Immature natural killer cell (primary cell): ENCODE results near the gene GNPTAB. TPM values are rescaled to one million over a fixed set of nuclear protein-coding genes. Genes with fewer than 3 reads are reported as not detected.

Source experiments
- DNase-seq, 3 donors: peaks; one replicate each; pipeline ENCODE4 v3.0.0; 2022; ENCODE audit warnings: mixed read lengths in 1 of 3
- H3K27ac Mint-ChIP-seq, 6 donors: one replicate each; pipeline ENCODE4 v1.8.0; 2020; ENCODE audit warnings: mixed read lengths in 6 of 6, mild to moderate bottlenecking in 5 of 6, inconsistent platforms in 4 of 6, moderate library complexity in 3 of 6
- H3K27me3 Mint-ChIP-seq, 3 donors: one replicate each; pipeline ENCODE4 v1.8.0; 2020 to 2021; ENCODE audit warnings: low read depth in 3 of 3, mild to moderate bottlenecking in 3 of 3, mixed read lengths in 3 of 3, moderate library complexity in 3 of 3, inconsistent platforms in 1 of 3
- H3K36me3 Mint-ChIP-seq, 3 donors: one replicate each; pipeline ENCODE4 v1.8.0; 2020; ENCODE audit warnings: mixed read lengths in 3 of 3, inconsistent platforms in 2 of 3, mild to moderate bottlenecking in 2 of 3
- H3K4me1 Mint-ChIP-seq, 2 donors: one replicate each; pipeline ENCODE4 v1.8.0; 2020; ENCODE audit warnings: inconsistent platforms in 2 of 2, mild to moderate bottlenecking in 2 of 2, mixed read lengths in 2 of 2, moderate library complexity in 1 of 2
- H3K4me3 Mint-ChIP-seq, 5 donors: one replicate each; pipeline ENCODE4 v1.8.0; 2020; ENCODE audit warnings: mild to moderate bottlenecking in 5 of 5, mixed read lengths in 5 of 5, inconsistent platforms in 3 of 5, moderate library complexity in 3 of 5
- H3K9me3 Mint-ChIP-seq, 6 donors: one replicate each; pipeline ENCODE4 v1.8.0; 2020; ENCODE audit warnings: mild to moderate bottlenecking in 6 of 6, mixed read lengths in 6 of 6, inconsistent platforms in 4 of 6, moderate library complexity in 3 of 6
- polyA plus RNA-seq, 3 donors: library from polyadenylated mRNA; unstranded; fragments of 300-500 nt; fragmentation: Illumina TruSeq; gene quantifications; one replicate each; pipeline ENCODE4 v1.2.3, GENCODE V29; 2021

GNPTAB gene
- polyA plus RNA-seq, 3 donors from 2014 or later: 155 to 253 (median 185) TPM

GRCh38 chr12:101722392-101722791 is 108.4 kb downstream of the GNPTAB start:
- Mint-ChIP-seq H3K36me3 (peaks cover 7 to 13% (median 11%) of the 10 kb centered on the region in 3 donors), H3K9me3 (no peaks in the 10 kb centered on the region), H3K27ac (no peak overlapping the region), H3K4me1 (no peaks in the 10 kb centered on the region), H3K27me3 (no peaks in the 10 kb centered on the region), H3K4me3 (no peak overlapping the region)
- DNase-seq: no peak

GRCh38 chr12:101720118-101720517 is 110.6 kb downstream of the GNPTAB start:
- H3K4me3 Mint-ChIP-seq: no peak overlapping the region
- H3K27me3 Mint-ChIP-seq: no peaks in the 10 kb centered on the region
- DNase-seq: no peak
- H3K9me3 Mint-ChIP-seq: no peaks in the 10 kb centered on the region
- no peak overlapping the region for H3K27ac Mint-ChIP-seq
- no peaks in the 10 kb centered on the region for H3K4me1 Mint-ChIP-seq
- H3K36me3 Mint-ChIP-seq: peaks cover 2 to 6% (median 5%) of the 10 kb centered on the region in 3 donors

- H3K36me3 Mint-ChIP-seq: peaks cover 2 to 6% (median 5%) of the 10 kb centered on the region in 3 donors
- DNase-seq: no peak
- H3K27ac Mint-ChIP-seq: no peak overlapping the region
- H3K9me3 Mint-ChIP-seq: no peaks in the 10 kb centered on the region
- H3K4me1 Mint-ChIP-seq: no peaks in the 10 kb centered on the region
- H3K27me3 Mint-ChIP-seq: no peaks in the 10 kb centered on the region
- H3K4me3 Mint-ChIP-seq: no peak overlapping the region
Observed at GRCh38 chr12:101719566-101719965, 111.2 kb downstream of the GNPTAB start.

- H3K36me3 Mint-ChIP-seq: peaks cover 0 to 5% (median 2%) of the 10 kb centered on the region in 3 donors
- no peak overlapping the region for H3K27ac Mint-ChIP-seq
- DNase-seq: no peak
- no peak overlapping the region for H3K4me3 Mint-ChIP-seq
- H3K9me3 Mint-ChIP-seq: no peaks in the 10 kb centered on the region
- H3K4me1 Mint-ChIP-seq: no peaks in the 10 kb centered on the region
- no peaks in the 10 kb centered on the region for H3K27me3 Mint-ChIP-seq
Observed at GRCh38 chr12:101714877-101715444, 115.8 kb downstream of the GNPTAB start.

GRCh38 chr12:101713930-101714329 is 116.8 kb downstream of the GNPTAB start:
- peaks cover 0 to 5% (median 2%) of the 10 kb centered on the region in 3 donors for H3K36me3 Mint-ChIP-seq
- no peak overlapping the region for H3K4me3 Mint-ChIP-seq
- H3K27me3 Mint-ChIP-seq: no peaks in the 10 kb centered on the region
- H3K4me1 Mint-ChIP-seq: peaks cover 8 to 10% of the 10 kb centered on the region in 2 donors
- DNase-seq: no peak
- H3K27ac Mint-ChIP-seq: no peak overlapping the region
- no peaks in the 10 kb centered on the region for H3K9me3 Mint-ChIP-seq

GRCh38 chr12:101713059-101713682 is 117.6 kb downstream of the GNPTAB start:
- H3K4me1 Mint-ChIP-seq: peaks cover 8 to 11% of the 10 kb centered on the region in 2 donors
- H3K36me3 Mint-ChIP-seq: peaks cover 0 to 5% (median 2%) of the 10 kb centered on the region in 3 donors
- H3K4me3 Mint-ChIP-seq: no peak overlapping the region
- peak overlapping the region in 1 of 6 donors; percentile 6 for H3K27ac Mint-ChIP-seq
- DNase-seq: no peak
- H3K9me3 Mint-ChIP-seq: no peaks in the 10 kb centered on the region
- H3K27me3 Mint-ChIP-seq: no peaks in the 10 kb centered on the region

GRCh38 chr12:101710288-101710687 is 120.5 kb downstream of the GNPTAB start:
- no peaks in the 10 kb centered on the region for H3K27me3 Mint-ChIP-seq
- no peak for DNase-seq
- peaks cover 8 to 11% of the 10 kb centered on the region in 2 donors for H3K4me1 Mint-ChIP-seq
- H3K4me3 Mint-ChIP-seq: no peak overlapping the region
- H3K36me3 Mint-ChIP-seq: no peaks in the 10 kb centered on the region
- H3K9me3 Mint-ChIP-seq: no peaks in the 10 kb centered on the region
- H3K27ac Mint-ChIP-seq: no peak overlapping the region

GRCh38 chr12:101707131-101707782 is 123.5 kb downstream of the GNPTAB start:
- Mint-ChIP-seq H3K36me3 (no peaks in the 10 kb centered on the region), H3K27me3 (no peaks in the 10 kb centered on the region), H3K4me1 (peaks cover 8 to 11% of the 10 kb centered on the region in 2 donors), H3K9me3 (no peaks in the 10 kb centered on the region), H3K27ac (peak overlapping the region in 1 of 6 donors; percentile 20), H3K4me3 (no peak overlapping the region)
- DNase-seq: no peak

GRCh38 chr12:101706403-101706802 is 124.4 kb downstream of the GNPTAB start:
- Mint-ChIP-seq H3K36me3 (no peaks in the 10 kb centered on the region), H3K4me1 (peaks cover 8 to 11% of the 10 kb centered on the region in 2 donors), H3K9me3 (no peaks in the 10 kb centered on the region), H3K27me3 (no peaks in the 10 kb centered on the region), H3K4me3 (no peak overlapping the region), H3K27ac (no peak overlapping the region)
- no peak for DNase-seq

GRCh38 chr12:101703487-101703886 is 127.3 kb downstream of the GNPTAB start:
- no peak overlapping the region for H3K27ac Mint-ChIP-seq
- no peak for DNase-seq
- peaks cover 0 to 2% (median 0%) of the 10 kb centered on the region in 3 donors for H3K27me3 Mint-ChIP-seq
- H3K36me3 Mint-ChIP-seq: no peaks in the 10 kb centered on the region
- peaks cover 5% of the 10 kb centered on the region in 2 donors for H3K4me1 Mint-ChIP-seq
- no peaks in the 10 kb centered on the region for H3K9me3 Mint-ChIP-seq
- no peak overlapping the region for H3K4me3 Mint-ChIP-seq

GRCh38 chr12:101700299-101700820 is 130.4 kb downstream of the GNPTAB start:
- DNase-seq: no peak
- no peaks in the 10 kb centered on the region for H3K36me3 Mint-ChIP-seq
- H3K27ac Mint-ChIP-seq: no peak overlapping the region
- peaks cover 2 to 3% (median 3%) of the 10 kb centered on the region in 3 donors for H3K27me3 Mint-ChIP-seq
- H3K4me1 Mint-ChIP-seq: peaks cover 17 to 19% of the 10 kb centered on the region in 2 donors
- H3K9me3 Mint-ChIP-seq: no peaks in the 10 kb centered on the region
- no peak overlapping the region for H3K4me3 Mint-ChIP-seq

GRCh38 chr12:101698800-101699347 is 131.9 kb downstream of the GNPTAB start:
- no peaks in the 10 kb centered on the region for H3K36me3 Mint-ChIP-seq
- H3K4me3 Mint-ChIP-seq: peak overlapping the region; percentile 82 to 93 (median 90)
- H3K27ac Mint-ChIP-seq: peak overlapping the region in 5 of 6 donors; percentile 14 to 85 (median 79)
- no peaks in the 10 kb centered on the region for H3K9me3 Mint-ChIP-seq
- H3K4me1 Mint-ChIP-seq: peaks cover 17 to 19% of the 10 kb centered on the region in 2 donors
- peaks cover 2 to 3% (median 3%) of the 10 kb centered on the region in 3 donors for H3K27me3 Mint-ChIP-seq
- no peak for DNase-seq

GRCh38 chr12:101697930-101698799 is 132.6 kb downstream of the GNPTAB start:
- Mint-ChIP-seq H3K4me1 (peaks cover 17 to 19% of the 10 kb centered on the region in 2 donors), H3K36me3 (no peaks in the 10 kb centered on the region), H3K27ac (peak overlapping the region; percentile 14 to 85 (median 76)), H3K4me3 (peak overlapping the region; percentile 84 to 93 (median 90)), H3K9me3 (no peaks in the 10 kb centered on the region), H3K27me3 (peaks cover 2 to 3% (median 3%) of the 10 kb centered on the region in 3 donors)
- peak; percentile 13 to 21 (median 13) for DNase-seq
